Kidney (tissue), 14 donors: ENCODE results near the gene TLL1. TPM values are rescaled to one million over a fixed set of nuclear protein-coding genes. Genes with fewer than 3 reads are reported as not detected.

Experiments
- DNase-seq, 5 donors: peaks; one replicate each; pipeline ENCODE4 v3.0.0-alpha.2; 2013 to 2020
- FAIRE-seq: peaks from 2 replicates; lab custom pipeline; 2012; peaks lifted over from hg19 to GRCh38; lab: Jason Lieb, UNC
- H3K27ac ChIP-seq, 2 donors: one replicate each; pipeline ENCODE4 v1.7.0; 2013; ENCODE audit warnings: low read depth in 2 of 2, low read length in 2 of 2, inconsistent platforms in 1 of 2
- H3K27me3 ChIP-seq: one replicate; pipeline ENCODE4 v1.7.1; 2013; ENCODE audit warnings: low read length, inconsistent platforms; ENCODE audit not compliant: control insufficient read depth, insufficient read depth
- H3K36me3 ChIP-seq, 3 donors: one replicate each; pipeline versions ENCODE4 v1.7.0 to v1.7.1; 2013; ENCODE audit warnings: low read length in 3 of 3, control low read depth in 1 of 3, inconsistent platforms in 1 of 3; ENCODE audit not compliant: insufficient read depth in 3 of 3, control insufficient read depth in 2 of 3
- H3K4me1 ChIP-seq, 3 donors: one replicate each; pipeline versions ENCODE4 v1.7.0 to v1.7.1; 2013; ENCODE audit warnings: low read length in 3 of 3, inconsistent platforms in 1 of 3, low read depth in 1 of 3; ENCODE audit not compliant: control insufficient read depth in 2 of 3, insufficient read depth in 2 of 3
- H3K4me3 ChIP-seq, 3 donors: one replicate each; pipeline versions ENCODE4 v1.7.0 to v1.8.1; 2013; ENCODE audit warnings: low read length in 3 of 3, control low read depth in 1 of 3, inconsistent platforms in 1 of 3
- H3K9ac ChIP-seq, 3 donors: one replicate each; pipeline versions ENCODE4 v1.7.0 to v1.7.1; 2013; ENCODE audit warnings: low read length in 3 of 3, control low read depth in 1 of 3, inconsistent platforms in 1 of 3
- H3K9me3 ChIP-seq, 3 donors: one replicate each; pipeline versions ENCODE4 v1.7.0 to v1.7.1; 2013; ENCODE audit warnings: low read length in 3 of 3, control low read depth in 1 of 3, inconsistent platforms in 1 of 3; ENCODE audit not compliant: control insufficient read depth in 2 of 3, insufficient read depth in 1 of 3
- intact Hi-C: fragments of 100-400 bp; cut with DNase I; formaldehyde crosslinking; loops from one replicate; pipeline ENCODE4 v1.11.1; 2022
- polyA plus RNA-seq: library from polyadenylated mRNA; stranded (reverse); fragments of 350-450 nt; fragmentation: Illumina TruSeq; extraction: RNeasy Lipid Tissue Mini Kit (QIAGEN cat#74804); gene quantifications from one replicate; pipeline ENCODE4 v1.2.3, GENCODE V29; 2014; ENCODE audit warnings: low read depth, low replicate concordance; ENCODE audit not compliant: insufficient read depth
- total RNA-seq: library from RNA; stranded (reverse); fragmentation: NEBNext Ultra II Directional; extraction: Animal tissue kit (Norgen Biotek cat#: 25700); gene quantifications from one replicate; pipeline ENCODE4 v1.2.1, GENCODE V29; 2021
- TF ChIP-seq, protein P1 (sequence below): IDR thresholded peaks from 3 replicates; pipeline ENCODE4 v1.5.1; 2012; ENCODE audit warnings: mild to moderate bottlenecking, moderate library complexity, borderline replicate concordance; ENCODE audit not compliant: insufficient read depth; ENCODE audit errors: extremely low read depth
- donor health status: control.
- donor health status: control.
- donor health status: control.
- donor health status: control.
- donor health status: control.
- donor health status: DM: yes; HTN: yes; CAD: no.
- donor health status: Normal renal cell carcinoma (clear cell type).

The TLL1 gene
- total and polyA plus RNA-seq, 2 donors from 2014 or later = 0.28 to 10.0 TPM

DNA sequence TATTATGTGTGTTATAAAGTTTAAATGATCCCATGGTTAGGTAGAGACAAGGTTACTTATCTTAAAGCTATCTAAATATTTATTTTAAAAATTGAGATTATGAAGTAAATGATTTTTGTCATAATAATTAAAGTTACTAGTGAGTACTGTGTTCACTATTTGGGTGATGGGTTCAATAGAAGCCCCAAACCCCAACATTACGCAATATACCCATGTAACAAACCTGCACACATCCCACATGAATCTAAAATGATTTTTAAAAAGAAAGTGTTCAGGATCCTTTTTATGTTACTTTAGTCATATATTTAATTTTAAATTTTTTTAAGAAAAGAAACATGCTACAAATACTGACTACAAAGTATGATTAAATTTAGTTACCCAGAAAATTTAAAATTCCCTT lies 193.9 kb downstream of the TLL1 start:
- H3K4me1 ChIP-seq = no peaks in the 10 kb centered on the region
- DNase-seq = no peak
- H3K9me3 ChIP-seq = no peaks in the 10 kb centered on the region
- H3K27me3 ChIP-seq = no peaks in the 10 kb centered on the region
- TF ChIP-seq, protein P1, sequence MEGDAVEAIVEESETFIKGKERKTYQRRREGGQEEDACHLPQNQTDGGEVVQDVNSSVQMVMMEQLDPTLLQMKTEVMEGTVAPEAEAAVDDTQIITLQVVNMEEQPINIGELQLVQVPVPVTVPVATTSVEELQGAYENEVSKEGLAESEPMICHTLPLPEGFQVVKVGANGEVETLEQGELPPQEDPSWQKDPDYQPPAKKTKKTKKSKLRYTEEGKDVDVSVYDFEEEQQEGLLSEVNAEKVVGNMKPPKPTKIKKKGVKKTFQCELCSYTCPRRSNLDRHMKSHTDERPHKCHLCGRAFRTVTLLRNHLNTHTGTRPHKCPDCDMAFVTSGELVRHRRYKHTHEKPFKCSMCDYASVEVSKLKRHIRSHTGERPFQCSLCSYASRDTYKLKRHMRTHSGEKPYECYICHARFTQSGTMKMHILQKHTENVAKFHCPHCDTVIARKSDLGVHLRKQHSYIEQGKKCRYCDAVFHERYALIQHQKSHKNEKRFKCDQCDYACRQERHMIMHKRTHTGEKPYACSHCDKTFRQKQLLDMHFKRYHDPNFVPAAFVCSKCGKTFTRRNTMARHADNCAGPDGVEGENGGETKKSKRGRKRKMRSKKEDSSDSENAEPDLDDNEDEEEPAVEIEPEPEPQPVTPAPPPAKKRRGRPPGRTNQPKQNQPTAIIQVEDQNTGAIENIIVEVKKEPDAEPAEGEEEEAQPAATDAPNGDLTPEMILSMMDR = no peak
- FAIRE-seq = no peak
- H3K36me3 ChIP-seq = no peaks in the 10 kb centered on the region
- no peak overlapping the region for H3K9ac ChIP-seq
- intact Hi-C loops = no loop called here
- H3K4me3 ChIP-seq = no peak overlapping the region
- H3K27ac ChIP-seq = no peak overlapping the region

DNA sequence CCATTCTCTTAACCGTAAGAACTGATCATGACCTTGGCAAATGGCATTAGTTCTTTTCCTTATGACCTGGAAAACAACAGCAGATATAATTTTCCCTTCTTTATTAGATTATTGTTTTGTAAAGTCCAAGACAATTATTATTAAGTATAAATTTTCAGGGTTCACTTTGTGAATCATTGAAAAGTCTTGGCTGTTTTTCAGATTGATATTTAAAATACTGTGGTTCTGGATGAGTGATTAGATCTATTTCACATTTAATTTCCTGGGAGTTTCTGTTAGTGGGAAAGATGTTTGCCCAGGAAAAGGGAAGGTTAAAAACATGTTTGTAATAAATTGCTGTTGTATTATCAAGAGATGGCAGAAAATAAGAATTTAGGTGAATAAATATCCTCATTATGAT lies 194.9 kb downstream of the TLL1 start:
- DNase-seq (no peak), FAIRE-seq (no peak)
- Histone ChIP-seq H3K4me3 (no peak overlapping the region), H3K27me3 (no peaks in the 10 kb centered on the region), H3K9ac (no peak overlapping the region), H3K9me3 (no peaks in the 10 kb centered on the region), H3K36me3 (no peaks in the 10 kb centered on the region), H3K4me1 (no peaks in the 10 kb centered on the region), H3K27ac (no peak overlapping the region)
- TF ChIP-seq, protein P1 = no peak
- intact Hi-C loops = no loop called here

DNA sequence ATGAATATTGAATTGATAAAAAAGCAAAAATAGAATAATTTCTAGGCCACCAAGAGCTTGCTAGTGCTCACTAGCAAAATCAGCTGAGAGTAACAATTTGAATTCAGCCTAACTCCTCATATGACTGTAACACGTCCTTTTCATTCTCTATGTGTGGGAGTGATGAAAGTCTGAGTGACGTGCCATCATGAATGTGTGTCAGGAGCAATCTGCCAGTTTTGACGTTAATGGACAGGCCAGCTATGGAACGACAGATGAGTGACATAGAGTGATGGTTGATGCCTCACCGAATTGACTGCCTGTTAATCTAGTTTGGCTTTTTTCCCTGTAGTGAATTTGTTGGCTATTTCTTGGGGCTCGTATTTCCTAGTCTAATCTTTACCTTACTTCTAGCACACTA lies 200.7 kb downstream of the TLL1 start:
- H3K4me3 ChIP-seq = no peak overlapping the region
- no peak overlapping the region for H3K27ac ChIP-seq
- TF ChIP-seq, protein P1 = no peak
- FAIRE-seq = no peak
- no peaks in the 10 kb centered on the region for H3K27me3 ChIP-seq
- DNase-seq = no peak
- H3K36me3 ChIP-seq = no peaks in the 10 kb centered on the region
- intact Hi-C loops = no loop called here
- H3K9ac ChIP-seq = no peak overlapping the region
- no peaks in the 10 kb centered on the region for H3K9me3 ChIP-seq
- H3K4me1 ChIP-seq = no peaks in the 10 kb centered on the region

DNA sequence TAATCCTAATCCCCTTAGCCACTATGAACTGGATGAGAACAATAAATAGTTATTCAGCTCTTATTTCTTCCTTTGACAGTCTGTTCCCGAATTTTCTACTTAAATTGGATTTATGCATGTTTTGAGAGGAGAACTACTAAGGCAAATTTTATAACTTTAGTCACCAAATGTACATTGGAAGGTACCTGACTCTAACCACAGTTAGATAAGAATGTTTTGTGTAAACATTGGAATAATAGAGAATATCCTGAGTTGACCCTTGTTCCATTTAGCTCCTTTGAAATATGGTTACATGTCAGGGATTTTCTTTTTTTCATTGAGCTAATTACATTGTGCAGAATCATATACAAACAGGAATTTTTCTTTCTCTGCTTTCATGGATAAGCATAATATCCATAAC lies 202.6 kb downstream of the TLL1 start:
- no peak for DNase-seq
- Histone ChIP-seq H3K36me3 (no peaks in the 10 kb centered on the region), H3K27ac (no peak overlapping the region), H3K4me3 (no peak overlapping the region), H3K9ac (no peak overlapping the region), H3K9me3 (no peaks in the 10 kb centered on the region), H3K4me1 (no peaks in the 10 kb centered on the region), H3K27me3 (no peaks in the 10 kb centered on the region)
- intact Hi-C loops = no loop called here
- FAIRE-seq = no peak
- TF ChIP-seq, protein P1 = no peak
